ENCODE results near the gene EPHB4. TPM values are rescaled to one million over a fixed set of nuclear protein-coding genes. Genes with fewer than 3 reads are reported as not detected.

EPHB4 gene
- total and polyA plus RNA-seq, 10 of the 15 experiments (the other 5 are each of a cell fraction or from before 2014, with no cell fraction given): 0.32 to 0.85 (median 0.48) TPM; not detected in 4

DNA sequence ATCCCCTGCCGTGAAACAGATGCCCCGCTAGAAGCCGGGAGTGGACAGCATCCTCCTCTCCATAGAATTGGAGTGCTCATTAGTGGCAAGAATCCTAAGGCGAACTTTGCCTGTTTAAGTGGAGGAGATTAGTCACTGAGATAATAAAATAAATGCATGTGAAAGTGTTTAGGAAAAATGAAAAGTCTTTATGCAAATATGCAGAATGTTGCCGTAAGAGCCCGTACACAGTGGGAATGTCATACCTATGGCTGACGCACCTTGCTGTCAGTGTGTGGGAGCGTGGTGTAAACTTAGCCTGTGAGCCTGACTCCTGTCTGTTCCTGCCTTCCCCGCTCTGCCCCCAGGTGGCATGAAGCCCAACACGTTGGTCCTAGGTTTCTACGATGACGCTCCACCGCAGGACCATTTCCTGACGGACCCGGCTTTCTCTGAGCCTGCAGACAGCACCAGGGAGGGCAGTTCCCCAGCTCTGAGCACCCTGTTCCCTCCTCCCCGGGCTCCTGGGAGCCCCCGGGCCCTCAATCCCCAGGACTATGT lies 38.1 kb upstream of the EPHB4 start (continued):
- no peak for TF ChIP-seq SMAD1 (IDR thresholded peaks at IDR 0.05; ENCODE audit: low read depth, partially characterized antibody)
- no peak for TF ChIP-seq NFYB (IDR thresholded peaks at IDR 0.05; ENCODE audit: insufficient read depth, low read depth, low read length)

DNA sequence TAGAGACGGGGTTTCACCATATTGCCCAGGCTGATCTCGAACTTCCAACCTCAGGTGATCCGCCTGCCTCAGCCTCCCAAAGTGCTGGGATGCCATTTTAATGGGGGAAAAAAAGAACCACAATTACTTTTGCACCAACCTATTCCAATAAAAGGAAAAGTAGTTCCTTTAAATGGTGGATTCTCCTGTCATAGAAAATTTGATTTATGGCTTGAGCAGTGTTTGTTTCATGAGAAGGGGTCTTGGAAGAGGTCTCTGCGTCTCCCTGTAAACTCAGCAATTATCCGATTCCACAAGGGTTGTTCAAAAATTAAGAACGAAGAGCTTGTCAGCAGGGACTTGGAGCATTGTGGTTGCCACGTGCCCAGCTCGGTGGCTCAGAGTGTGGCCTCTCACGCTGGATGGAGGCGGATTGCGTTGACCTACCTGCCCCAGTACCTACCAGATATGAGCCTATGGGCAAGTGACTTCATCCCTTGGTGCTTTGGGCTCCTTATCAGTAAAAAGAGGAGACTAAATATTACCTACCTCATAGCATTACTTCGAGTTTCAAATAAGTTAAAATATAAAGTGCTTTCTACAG lies 37.0 kb upstream of the EPHB4 start:
- H3K36me3 ChIP-seq (ENCODE audit: control insufficient read depth in 2 of 2, insufficient read depth in 2 of 2, low read length in 1 of 2): peaks cover 4 to 8% of the 10 kb centered on the region in 2 experiments; a peak in 3 of 4 replicates
- BruUV-seq (replicated peaks): no TSS peak
- H3K27me3 ChIP-seq (replicated peaks in 1 of 2; ENCODE audit: control insufficient read depth in 2 of 2, insufficient read depth in 2 of 2, low read length in 1 of 2): no peaks in the 10 kb centered on the region
- ChIA-PET POLR2A (interaction anchor here (0.6 kb wide), 2 partner anchors 198 to 291 kb away, joined by 3 read pairs; no protein-coding TSS in a partner anchor), SMC1A (ENCODE audit: uncharacterized antibody, unreplicated experiment) (no interaction called here), RAD21 (ENCODE audit: unreplicated experiment) (no interaction called here), CTCF (interaction anchor here (0.9 to 1.7 kb wide), 3 partner anchors 11 to 159 kb away, joined by 3 to 6 read pairs (median 3); partner anchors contain the start of genes POP7, SLC12A9 and SRRT)
- H3K79me2 ChIP-seq (ENCODE audit: control insufficient read depth, insufficient read depth, low read length): peaks cover 22% of the 10 kb centered on the region
- H4K20me1 ChIP-seq (ENCODE audit: control insufficient read depth, insufficient read depth): no peaks in the 10 kb centered on the region
- DNase-seq (ENCODE audit: low read depth, low spot score) (no peak), FAIRE-seq (no peak), ATAC-seq (no peak)
- no peaks in the 10 kb centered on the region for H3K9me3 ChIP-seq (replicated peaks; ENCODE audit: control insufficient read depth, insufficient read depth, low read length)
- WGBS (ENCODE audit: insufficient coverage, insufficient replicate concordance, low lambda C conversion rate, missing lambda C conversion rate): 95% methylated on average over 12 of the region's 12 CpGs
- H3K9ac ChIP-seq (ENCODE audit: control insufficient read depth, insufficient read depth, low read length): no peak overlapping the region
- no peak overlapping the region for H3K4me3 ChIP-seq
- H3K27ac ChIP-seq (ENCODE audit: control insufficient read depth, insufficient read depth): no peak overlapping the region
- H3K4me1 ChIP-seq (ENCODE audit: control insufficient read depth, insufficient read depth, low read length): peaks cover 4% of the 10 kb centered on the region
- no peak overlapping the region for H2AFZ ChIP-seq (ENCODE audit: control insufficient read depth, low read depth, low read length)
- no peak overlapping the region for H3K4me2 ChIP-seq (ENCODE audit: control insufficient read depth, insufficient read depth)
- intact Hi-C loops (cut with micrococcal nuclease; ENCODE audit: unreplicated experiment) (no loop called here), in situ Hi-C loops (cut with MboI) (no loop called here)
- TF ChIP-seq CHD2 (IDR thresholded peaks at IDR 0.05; ENCODE audit: borderline replicate concordance, low read depth, low read length) (no peak), EGR1 (IDR thresholded peaks at IDR 0.05; ENCODE audit: borderline replicate concordance in 1 of 2, low read depth in 2 of 2, low read length in 2 of 2) (no peak), POLR2AphosphoS2 (IDR thresholded peaks at IDR 0.05; ENCODE audit: low read depth, low read length) (no peak), KLF5 (IDR thresholded peaks at IDR 0.05; ENCODE audit: partially characterized antibody) (no peak), POLR2A (IDR thresholded peaks at IDR 0.05; ENCODE audit: low read depth, low read length) (no peak), YBX1 (IDR thresholded peaks at IDR 0.05) (no peak), HDAC2 (IDR thresholded peaks at IDR 0.05) (no peak), MYB (IDR thresholded peaks at IDR 0.05; ENCODE audit: borderline replicate concordance, low read depth, low read length) (no peak), MTA2 (IDR thresholded peaks at IDR 0.05; ENCODE audit: low read depth) (no peak), RBBP5 (conservative IDR thresholded peaks at IDR 0.05) (no peak), PRDM15 (CRISPR knock-in tag; IDR thresholded peaks at IDR 0.05) (no peak), KDM1A (IDR thresholded peaks at IDR 0.05; ENCODE audit: borderline replicate concordance) (no peak), ZNF274 (IDR thresholded peaks at IDR 0.05; ENCODE audit: insufficient read depth, insufficient read length) (no peak), ASH2L (IDR thresholded peaks at IDR 0.05; ENCODE audit: borderline replicate concordance, low read depth) (no peak), CBFB (IDR thresholded peaks at IDR 0.05; ENCODE audit: low read depth) (no peak), ZSCAN29 (IDR thresholded peaks at IDR 0.05) (no peak), ATF7 (IDR thresholded peaks at IDR 0.05; ENCODE audit: low read depth) (no peak)
- TF ChIP-seq, protein P1, sequence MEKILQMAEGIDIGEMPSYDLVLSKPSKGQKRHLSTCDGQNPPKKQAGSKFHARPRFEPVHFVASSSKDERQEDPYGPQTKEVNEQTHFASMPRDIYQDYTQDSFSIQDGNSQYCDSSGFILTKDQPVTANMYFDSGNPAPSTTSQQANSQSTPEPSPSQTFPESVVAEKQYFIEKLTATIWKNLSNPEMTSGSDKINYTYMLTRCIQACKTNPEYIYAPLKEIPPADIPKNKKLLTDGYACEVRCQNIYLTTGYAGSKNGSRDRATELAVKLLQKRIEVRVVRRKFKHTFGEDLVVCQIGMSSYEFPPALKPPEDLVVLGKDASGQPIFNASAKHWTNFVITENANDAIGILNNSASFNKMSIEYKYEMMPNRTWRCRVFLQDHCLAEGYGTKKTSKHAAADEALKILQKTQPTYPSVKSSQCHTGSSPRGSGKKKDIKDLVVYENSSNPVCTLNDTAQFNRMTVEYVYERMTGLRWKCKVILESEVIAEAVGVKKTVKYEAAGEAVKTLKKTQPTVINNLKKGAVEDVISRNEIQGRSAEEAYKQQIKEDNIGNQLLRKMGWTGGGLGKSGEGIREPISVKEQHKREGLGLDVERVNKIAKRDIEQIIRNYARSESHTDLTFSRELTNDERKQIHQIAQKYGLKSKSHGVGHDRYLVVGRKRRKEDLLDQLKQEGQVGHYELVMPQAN (conservative IDR thresholded peaks at IDR 0.05): no peak
